HG03439 (cell line): ENCODE data around the gene ISM1.

Experiments used
- ATAC-seq: cut with Tn5 transposase; IDR thresholded peaks from one replicate; pipeline ENCODE4 v1.9.1; 2021; ENCODE audit warnings: mild to moderate bottlenecking, moderate library complexity; ENCODE audit not compliant: unreplicated experiment

The ISM1 gene

DNA sequence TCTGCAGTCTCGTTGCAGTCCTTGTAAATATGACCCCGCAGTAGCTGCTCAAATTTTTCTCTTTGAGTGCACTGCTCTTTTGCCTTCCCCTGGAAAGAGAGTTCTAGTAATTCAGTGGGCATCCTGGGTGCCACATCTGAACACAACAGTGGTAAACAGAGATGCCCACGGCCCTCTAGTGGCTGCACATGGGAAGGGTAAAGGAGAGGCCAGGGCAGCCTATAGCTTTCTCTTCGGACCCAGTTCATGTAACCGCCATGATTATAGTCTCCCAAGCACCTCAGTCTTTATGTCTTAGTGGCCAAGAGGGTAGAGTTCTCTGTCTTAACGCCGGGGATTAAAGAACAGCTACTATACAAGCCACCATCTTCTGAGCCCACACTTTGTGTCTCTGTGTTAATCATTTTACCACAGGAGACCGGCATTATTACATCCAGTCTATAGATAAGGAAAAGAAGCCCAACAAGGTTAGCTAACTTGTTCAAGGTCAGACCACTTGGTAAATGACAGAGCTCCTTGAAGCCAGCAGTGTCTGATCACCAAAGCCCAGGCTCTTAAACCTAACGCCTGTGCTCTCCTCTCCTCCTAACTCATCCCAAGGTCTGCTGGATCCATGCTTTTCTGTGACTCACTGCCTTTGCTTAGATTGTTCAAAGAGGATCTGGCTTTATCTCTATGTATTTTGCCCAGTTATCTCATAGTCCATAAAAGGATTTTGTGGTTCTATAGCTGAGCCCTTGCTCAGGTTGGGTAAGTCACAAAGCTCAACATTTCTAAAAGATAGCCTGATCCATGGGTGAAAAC lies 81.8 kb downstream of the ISM1 start:
- ATAC-seq, result no peak

DNA sequence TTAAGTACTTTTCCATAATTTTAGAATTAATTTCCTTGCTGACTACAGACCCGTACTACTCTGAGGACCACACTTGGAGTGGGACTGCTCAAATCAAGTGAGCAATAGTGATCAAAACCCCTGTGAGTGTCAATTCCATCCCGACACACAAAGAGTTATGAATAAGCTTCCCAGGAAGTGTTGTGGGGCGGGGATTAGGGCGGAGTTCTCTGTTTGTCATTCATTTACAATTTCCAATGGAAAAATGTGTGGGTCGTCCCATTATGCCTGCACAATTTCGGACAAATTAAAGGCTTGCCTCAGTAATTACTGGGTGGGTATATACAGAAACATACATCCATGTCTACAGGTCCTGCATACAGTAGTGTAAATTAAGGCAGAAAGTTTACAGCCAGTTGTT lies 84.2 kb downstream of the ISM1 start:
- ATAC-seq, result no peak

DNA sequence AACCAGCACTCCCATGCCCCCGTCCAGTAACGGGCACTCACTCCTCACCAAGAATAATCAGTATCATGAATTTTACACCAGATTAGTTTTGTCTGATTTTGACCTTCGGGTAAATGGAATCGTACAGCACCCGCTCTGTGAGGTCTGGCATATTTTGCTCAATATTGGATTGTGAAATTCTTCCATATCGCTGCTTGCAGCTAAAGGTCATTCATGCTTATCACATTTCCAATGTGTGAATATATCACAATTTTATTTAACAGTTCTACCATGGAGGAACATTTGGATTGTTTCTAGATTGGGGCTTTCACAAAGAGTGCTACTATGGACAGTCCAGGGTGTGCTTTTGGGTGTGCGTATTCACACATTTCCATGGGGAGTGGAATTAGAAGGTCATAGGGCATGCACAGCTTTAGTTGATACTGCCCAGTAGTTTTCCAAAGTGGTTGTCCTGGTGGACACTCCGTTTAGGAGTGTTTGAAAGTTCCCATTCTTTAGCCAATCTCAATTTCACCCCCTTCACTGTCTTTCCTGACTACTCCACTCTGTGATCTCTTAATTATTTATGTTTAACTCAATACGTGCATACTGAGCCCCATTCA lies 86.6 kb downstream of the ISM1 start:
- ATAC-seq, result no peak

DNA sequence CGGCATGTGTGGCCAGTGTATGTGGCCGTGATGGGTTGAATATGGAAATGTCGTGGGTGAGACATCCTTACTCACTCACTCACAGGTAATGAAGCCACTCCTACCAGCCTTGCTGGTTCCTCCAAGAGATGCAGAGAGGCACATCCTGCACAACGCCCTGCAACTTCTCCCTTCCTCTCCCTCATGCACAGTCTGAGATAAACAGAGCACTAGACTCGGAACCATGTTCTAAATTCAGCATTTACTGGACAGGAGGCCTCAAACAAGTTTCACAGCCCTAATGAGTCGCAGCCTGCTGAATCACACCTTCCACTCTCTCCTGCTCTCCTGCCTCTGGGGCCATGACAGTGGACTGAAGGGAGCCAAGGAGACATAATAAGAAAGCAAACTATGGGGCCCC lies 91.2 kb downstream of the ISM1 start:
- no peak for ATAC-seq

DNA sequence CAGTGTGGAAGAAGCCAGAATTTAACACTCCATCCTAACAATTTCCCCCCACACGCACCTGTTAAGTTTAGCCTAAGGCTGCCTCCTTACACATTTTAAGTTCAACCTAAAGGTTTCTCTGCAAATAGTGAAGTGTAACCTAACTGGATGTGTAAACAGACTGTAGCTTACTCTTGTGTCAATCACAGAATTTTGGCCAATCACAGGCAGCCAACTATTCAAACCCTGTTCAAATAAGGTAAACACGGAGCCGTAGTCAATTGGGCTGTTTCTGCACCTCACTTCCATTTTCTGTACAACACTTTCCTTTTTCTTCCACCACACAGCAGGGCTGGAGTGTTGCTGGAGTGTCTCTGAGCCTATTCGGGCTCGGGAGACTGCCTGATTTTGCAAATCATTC lies 92.1 kb downstream of the ISM1 start:
- no peak for ATAC-seq

DNA sequence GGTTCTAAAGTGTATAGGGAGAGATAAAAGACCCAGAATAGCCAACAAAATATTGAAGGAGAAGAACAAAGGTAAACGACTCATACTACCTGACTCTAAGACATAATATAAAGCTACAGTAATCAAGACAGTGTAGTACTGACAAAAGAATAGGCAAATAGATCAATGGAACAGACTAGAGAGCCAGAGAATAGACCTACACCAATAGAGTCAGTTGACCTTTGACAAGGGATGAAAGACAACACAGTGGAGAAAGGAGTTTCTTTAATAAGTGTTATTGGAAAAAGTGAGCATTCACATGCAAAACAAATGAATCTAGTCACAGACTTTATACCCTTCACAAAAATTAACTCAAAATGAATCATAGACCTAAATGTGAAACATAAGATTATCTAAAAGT lies 96.4 kb downstream of the ISM1 start:
- ATAC-seq, result no peak

DNA sequence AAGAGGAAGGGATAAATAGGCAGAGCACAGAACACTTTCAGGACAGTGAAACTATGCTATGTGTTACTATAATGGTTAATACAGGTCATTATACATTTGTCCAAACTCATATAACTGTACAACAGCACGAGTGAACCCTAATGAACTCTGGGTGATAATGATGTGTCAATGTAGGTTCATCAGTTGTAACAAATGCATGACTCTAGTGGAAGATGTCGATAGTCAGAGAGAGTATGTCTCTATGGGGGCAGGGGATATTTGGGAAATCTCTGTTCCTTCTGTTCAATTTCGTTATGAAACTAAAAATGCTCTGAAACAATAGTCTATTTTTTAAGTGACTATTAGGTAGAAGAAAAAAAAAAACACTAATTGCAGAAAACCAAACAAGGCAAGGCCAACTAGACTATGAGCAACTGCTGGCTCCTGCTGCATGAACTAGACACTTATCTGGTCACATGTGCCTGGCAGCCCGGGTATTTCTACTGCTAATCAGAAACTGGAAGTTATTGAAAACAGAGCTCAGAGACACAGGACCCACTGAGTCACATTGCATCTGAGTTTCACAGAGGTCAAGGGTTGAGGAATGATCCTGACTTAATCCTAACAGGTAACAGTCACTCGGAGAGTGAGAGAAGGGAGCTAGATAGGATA lies 97.9 kb downstream of the ISM1 start:
- no peak for ATAC-seq

DNA sequence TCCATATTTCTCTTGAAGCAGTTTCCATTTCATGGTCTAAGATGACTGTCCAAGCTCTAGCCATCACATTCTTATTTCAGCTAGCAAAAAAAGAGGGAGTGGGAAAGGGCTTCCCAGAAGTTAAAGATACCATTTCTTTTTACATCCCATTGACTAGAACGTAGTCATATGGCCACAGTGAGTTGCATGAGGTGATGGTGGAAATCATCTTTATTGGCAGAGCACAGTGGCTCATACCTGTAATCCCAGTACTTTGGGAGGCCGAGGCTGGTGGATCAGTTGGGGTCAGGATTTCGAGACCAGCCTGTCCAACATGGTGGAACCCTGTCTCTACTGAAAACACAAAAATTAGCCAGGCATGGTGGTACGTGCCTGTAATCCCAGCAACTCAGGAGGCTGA lies 99.6 kb downstream of the ISM1 start:
- no peak for ATAC-seq

DNA sequence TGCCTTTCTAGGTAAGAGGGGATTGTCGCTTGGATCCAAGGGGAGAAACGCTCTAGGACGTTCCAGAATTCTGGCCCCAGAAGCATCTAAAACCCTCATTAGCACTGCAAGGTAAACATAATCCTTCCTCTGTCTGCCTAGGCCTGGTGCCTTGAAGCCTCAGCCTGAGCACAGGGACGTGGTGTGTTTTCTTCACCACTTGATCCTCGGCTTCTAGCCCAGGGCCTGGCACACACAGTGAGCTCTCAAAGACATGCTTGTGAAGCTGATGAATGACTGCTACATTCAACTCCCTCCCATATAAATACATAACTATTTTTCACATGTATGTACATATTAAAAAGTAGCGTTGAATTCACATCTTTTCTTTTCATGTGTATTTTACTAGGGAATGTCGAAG lies 100.3 kb downstream of the ISM1 start:
- no peak for ATAC-seq

DNA sequence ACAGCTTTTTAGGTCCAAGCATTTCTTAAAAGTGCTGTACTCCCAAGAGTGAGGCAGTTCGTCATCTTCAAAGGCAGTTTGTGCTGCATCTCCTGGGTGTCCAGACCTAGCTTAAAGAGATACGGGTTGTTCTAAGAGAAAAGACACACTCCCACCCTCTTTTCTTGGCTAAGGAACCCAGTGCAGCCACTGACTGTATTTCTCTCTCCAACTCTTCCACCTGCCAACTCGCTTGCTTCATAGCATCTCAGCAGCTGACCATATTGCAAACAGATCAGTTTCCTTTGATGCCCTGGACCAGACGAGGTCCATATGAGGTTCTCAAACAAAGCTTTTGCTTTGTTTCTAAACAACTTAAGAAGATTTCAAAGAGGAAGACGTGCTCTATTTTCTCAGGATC lies 101.1 kb downstream of the ISM1 start:
- ATAC-seq, result no peak

DNA sequence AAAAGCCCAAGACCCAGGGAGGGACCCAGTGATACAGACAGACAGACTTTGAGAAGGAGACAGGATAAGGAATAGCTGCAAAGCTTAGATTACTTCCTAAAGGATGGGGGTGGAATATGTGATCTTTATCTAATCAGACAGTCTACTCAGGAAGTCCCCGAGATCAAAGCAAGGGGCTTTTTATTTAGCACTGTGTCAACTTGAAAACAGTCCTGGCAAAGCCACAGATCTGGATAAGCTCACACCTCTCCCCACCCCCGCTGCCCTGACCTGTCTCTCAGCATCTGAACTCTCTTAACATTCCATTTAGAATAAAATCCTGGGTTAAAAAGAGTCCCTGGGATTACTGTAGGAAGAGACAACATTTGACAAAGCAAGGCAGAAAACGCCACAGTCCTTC lies 101.5 kb downstream of the ISM1 start:
- ATAC-seq, result no peak

DNA sequence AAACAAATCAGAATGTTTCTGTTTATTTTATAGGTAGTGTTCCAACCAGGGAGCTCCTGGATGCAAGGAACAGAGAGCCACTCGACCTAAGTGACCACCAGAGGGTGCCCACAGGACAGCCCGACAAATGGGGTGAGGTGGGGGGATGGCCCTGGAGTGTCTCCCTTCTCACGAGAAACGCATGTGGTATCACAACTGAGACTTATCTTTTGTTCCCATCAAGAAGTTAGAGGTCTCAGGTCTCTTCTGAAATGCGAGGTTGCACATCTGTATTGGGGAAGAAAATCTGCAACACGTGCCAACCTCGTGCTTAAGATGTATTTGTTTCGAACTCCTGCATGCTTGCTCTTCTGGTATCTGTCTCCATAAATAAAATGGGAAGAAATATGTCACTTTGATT lies 104.0 kb downstream of the ISM1 start:
- no peak for ATAC-seq

DNA sequence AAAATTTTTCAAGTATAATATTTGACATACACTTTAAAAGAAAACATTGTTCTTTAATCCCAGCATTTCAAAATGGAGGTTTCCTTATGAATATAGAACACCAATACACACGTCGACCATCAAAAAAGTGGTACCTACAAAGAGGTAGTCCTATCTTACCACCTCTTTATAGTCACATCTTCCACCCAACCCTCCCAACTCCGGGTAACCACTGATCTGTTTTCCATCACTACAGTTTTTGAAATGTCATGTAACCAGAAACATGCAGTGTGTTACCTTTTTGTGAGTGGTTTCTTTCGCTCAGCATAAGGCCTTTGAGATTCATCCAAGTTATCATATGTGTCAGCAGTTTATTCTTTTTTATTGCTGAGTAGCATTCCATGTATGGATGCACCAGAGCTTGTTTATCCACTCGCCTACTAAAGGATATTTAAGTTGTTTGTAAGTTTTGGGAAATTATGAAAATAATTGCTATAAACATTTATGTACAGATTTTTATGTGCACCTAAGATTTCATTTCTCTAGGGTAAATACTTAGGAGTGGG lies 104.8 kb downstream of the ISM1 start:
- no peak for ATAC-seq

DNA sequence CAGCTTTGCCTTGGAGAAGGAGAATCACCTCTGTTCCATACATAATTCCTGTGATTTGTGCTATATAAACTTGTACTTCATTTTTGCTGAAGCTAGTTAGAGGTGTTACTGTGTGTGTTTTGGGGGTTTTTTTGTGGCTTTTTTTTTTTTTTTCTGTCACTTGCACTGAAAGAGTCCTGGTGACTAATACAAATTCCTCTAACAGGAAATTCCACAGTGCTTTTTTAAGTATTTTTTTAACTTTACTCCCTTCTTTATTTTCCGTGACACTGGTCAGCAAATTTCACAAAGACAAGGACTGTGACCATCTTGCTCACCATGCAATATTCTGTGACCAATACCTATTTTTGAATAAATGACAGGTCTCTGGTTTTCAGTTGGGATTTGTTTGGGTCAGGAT lies 110.5 kb downstream of the ISM1 start:
- no peak for ATAC-seq

DNA sequence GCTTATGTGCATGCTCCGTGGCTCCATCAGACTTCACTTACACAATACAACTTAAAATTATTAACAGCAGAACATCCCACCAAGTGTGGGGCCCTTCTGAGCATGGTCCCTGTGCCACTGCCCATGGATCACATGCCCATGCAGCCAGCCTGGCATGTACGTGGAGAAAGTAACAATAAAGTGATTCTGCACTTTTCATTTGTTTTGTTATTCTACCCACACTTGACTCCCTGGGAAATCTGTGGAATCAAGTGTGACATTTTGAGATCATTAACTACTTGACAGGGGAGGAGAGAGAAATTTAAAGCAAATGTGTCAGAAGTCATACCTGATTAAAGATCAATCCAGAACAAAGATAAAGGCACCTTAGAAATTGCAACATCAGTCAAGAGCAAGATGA lies 112.0 kb downstream of the ISM1 start:
- ATAC-seq, result no peak

DNA sequence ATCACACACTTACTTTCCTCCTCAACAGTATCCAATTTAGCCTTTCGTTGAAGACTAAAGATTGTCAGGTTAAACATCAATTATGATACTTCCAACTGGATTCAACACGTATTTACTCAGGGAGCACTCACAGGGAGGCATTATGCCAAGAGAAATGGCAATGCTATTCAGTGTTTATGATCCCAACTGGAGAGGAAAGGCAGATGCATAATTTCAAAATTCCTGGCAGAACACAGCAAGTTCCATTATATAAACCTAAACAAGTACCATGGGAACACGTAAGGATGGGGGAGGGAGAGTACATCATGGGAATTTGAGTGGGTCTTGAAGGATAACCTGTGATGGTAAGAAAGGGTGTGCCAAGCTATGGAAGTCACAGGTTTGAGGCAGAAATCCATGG lies 112.7 kb downstream of the ISM1 start:
- ATAC-seq, result no peak

DNA sequence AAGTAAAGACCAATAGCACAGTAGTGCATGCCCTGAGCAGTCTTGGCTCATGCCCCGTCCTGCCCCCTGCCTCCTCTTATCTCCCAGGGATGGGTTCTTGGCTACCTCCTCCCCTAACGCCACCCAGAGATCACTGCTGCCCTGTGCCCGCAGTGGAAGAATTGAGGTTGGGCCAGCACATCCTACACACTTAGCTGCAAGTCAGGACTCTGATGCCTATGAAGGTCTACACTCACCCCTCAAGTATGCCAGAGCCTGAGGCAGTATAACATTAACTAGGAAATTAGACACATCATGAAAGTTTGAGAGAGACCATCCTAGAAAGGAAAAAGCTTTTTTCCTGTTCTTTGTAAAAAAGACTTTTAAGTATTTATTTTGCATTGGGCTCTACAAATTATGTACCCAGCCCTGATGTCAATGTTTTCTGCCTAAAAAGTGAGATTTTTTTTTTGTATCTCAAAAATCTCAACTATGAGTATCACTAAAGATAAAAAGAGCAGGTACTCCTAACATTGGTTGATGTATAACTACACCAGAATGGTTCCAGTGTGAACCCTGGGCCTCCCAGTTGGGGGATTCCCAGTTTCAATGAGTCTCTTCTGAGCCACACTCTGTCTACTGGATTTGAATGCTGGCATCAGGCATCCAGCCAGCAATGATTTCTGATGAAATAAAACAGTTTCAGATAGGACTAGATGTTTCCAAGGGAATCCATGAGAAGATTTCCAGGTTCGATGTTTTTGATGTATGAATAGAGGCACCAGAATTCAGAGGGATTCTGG lies 115.4 kb downstream of the ISM1 start:
- ATAC-seq, result no peak

DNA sequence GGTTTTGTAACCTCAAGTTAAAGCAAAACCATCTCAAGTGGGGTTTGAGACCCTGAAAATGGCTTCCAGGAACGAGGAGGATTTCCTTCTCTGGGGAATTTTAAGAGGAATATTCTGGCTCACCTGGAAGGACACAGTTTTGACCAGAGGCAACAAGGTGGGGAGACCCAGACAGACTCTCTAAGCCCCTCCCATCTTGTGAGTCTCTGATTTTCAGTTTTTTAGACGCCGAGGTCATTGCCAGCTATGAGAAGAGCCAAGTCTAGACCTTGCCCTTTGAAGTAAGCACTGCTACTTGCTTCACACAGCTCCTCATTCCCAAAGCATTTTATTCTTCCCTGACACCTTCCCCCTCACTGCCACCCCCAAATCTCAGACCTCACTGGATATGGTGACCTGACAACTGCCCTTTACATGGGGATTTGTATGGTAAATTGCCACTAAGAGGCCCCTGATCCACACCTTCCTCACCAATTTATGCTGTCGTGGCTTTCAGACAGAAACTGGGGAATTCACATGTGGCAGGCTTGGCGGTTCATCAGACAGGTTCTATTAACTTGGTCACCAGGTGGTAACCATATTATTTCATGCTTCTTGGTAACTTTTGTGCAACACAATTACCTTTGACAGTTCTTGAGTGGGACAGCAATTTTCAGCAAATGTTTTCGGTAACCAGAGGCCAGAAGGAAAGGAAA lies 116.2 kb downstream of the ISM1 start:
- no peak for ATAC-seq

DNA sequence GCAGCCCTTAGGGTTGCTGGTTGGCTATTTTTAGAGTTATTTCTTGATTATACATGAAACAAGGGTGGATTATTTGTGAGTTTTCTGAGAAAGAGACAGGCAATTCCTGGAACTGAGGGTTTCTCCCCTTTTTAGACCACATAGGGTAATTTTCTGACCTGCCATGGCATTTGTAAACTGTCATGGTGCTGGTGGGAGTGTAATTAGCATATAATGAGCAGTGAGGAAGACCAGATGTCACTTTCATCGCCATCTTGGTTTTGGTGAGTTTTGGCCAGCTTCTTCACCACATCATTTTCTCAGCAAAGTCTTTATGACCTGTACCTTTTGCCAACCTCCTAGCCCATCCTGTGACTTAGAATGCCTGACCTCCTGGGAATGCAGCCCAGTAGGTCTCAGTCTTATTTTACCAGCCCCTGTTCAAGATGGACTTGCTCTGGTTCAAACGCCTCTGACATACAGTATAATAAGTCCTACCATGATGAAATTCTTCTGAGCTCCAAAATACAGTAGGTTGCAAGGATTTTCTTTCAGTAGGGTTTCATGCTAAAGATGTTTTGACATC lies 117.1 kb downstream of the ISM1 start:
- no peak for ATAC-seq

DNA sequence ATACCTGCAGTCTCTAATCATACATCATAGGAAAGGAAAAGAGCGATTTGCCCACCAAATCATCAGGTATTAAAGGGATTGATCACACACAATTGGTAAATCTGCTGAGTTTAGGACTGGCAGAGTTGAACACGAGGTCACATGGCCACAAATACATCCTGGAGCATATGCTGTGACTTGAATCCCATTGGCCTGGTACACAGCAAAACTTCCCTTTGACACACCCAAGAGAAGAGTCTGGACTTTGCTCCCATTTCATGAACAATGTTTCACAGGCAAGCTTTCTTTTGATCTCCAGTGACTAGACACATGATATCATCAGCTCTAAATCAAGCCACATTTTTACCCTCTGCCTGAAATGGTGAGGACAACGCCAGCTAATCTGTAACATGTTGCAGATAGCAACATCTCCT lies 117.9 kb downstream of the ISM1 start:
- no peak for ATAC-seq
